Retina (tissue), 1 donor: ENCODE data around the gene PFN3.
"Not testable (repeated sequence)": the region's sequence is repeated elsewhere in the genome, so short reads cannot be mapped to it uniquely, and the experiment has no call there.

ENCODE experiments used
- DNase-seq: peaks from one replicate; pipeline ENCODE4 v3.0.0-alpha.2; 2016

The PFN3 gene

GRCh38 chr5:177423671-177424070 is 23.2 kb upstream of the PFN3 start:
- no peak for DNase-seq

DNA sequence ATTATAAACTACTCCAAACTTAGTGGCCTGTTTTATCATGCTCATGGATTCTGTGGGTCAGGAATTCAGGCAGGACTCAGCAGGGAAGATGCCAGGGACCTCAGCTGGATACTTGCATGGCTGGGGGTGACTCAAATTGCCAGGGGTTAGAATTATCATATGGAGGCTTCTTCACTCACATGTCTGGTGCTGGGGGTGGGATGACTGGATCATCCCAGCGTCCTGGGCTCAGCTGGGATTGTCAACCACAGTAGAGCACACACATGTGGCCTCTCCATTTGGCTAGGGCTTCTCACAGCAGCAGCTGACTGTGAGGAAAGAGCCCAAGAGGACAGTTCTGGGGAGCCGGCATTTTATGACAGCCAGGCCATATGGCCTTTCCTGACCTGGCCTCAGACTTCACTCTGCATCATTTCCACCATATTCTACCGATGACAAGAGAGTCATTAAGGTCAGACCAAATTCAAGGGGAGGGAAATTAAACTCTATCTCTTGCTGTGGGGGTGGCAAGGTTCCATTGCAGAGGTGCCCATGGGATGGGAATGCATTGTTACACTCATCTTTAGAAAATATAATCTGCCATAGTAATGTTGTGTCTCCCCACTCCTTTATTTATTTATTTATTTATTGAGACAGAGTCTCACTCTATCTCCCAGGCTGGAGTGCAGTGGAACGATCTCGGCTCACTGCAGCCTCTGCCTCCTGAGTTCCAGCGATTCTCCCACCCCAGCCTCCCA is 20.8 kb upstream of the PFN3 start:
- DNase-seq: no peak

- DNase-seq: not testable (repeated sequence)
Observed at GRCh38 chr5:177420472-177420871, 20.0 kb upstream of the PFN3 start.

GRCh38 chr5:177419046-177419445 is 18.6 kb upstream of the PFN3 start:
- DNase-seq: no peak

GRCh38 chr5:177417081-177417480 is 16.6 kb upstream of the PFN3 start:
- DNase-seq: not testable (repeated sequence)

DNA sequence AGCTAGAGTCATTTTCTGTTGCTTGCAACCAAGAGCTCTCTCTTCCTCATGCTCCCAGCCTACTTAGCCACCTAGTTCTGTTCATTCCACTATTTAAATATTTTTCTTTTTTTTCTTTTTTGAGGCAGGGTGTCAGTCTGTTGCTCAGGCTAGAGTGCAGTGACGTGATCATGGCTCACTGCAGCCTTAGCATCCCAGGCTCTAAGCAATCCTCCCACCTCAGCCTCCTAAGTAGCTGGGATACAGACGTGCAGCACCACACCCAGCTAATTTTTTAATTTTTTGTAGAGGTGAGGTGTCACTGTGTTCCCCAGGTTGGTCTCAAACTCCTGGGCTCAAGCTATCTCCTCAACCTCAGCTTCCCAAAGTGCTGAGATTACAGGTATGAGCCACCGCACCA is 14.0 kb upstream of the PFN3 start:
- DNase-seq: no peak

DNA sequence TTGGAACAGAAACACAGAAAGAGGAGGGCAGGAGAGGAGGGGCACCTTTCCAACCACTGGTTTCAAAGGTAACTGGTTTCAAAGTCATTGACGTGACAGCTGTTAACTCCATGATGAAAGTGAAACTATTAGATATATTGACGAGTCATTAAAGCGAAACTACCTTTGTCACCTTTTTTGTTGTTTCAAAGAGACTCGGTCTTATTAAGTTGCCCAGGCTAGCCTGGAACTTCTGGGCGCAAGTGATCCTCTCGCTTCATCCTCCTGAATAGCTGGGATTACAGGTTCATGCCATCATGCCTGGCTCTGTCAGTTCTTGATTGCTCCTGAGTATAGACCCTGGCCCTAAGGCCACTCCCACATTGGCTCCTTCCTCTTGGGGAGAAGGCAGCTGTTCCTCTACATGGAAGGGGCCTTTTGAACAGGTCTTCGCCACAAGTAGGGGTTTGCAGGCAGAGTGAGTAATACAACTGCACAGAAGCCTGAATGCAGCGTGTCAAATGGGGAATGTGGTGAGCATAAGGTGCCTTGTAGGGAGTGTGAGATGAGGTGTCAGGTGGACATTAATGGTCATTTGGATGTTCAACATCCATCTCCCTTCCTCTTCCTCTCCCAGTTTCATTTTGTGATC is 12.3 kb upstream of the PFN3 start:
- no peak for DNase-seq

DNA sequence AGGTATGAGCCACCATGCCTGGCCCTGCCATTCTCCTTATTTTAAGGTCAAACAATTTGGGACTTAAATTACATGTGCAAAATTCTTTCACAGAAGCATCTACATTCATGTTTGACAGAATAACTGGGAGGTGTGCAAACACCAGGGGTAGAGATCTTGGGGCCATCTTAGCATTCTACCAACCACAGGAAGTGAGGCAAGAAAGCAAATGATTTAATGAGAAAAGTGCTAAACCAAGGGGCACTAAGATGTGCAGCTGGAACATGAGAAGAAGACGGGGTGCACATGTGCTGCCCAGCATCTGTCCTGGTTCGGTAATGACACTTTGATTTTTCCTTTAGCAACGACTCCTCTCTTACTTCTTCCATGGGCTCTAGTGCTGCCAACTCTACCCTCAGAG is 10.1 kb upstream of the PFN3 start:
- no peak for DNase-seq

GRCh38 chr5:177409043-177409801 is 8.8 kb upstream of the PFN3 start, which contains the start of gene F12:
TSS of gene F12 (minus strand) at chr5:177409564. CDS start at chr5:177409527, 37 bp downstream.
- DNase-seq: no peak

- no peak for DNase-seq
Observed at GRCh38 chr5:177405805-177406204, 5.3 kb upstream of the PFN3 start.

DNA sequence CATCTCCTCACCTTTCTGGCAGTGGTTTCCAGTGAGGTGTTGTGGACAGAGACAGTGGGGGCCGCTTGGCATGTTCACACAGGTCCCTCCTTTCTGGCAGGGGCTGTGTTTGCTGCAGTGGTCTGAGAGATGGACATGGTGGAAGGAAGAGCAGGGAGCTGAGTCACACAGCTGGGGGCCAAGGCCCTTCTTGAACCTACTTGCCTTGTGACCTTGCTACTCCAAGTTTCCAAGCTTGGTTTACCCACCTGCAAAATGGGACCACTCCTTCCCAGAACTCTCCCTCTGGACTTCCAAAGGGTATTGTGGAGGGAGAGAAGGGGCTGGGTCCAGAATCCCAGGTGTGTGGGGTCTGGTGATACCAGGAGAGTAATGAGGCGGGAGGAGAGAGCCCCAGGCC is 4.9 kb upstream of the PFN3 start:
- DNase-seq: no peak

- no peak for DNase-seq
Observed at GRCh38 chr5:177404641-177405179, 4.2 kb upstream of the PFN3 start.

GRCh38 chr5:177403792-177404640 is 3.6 kb upstream of the PFN3 start:
- DNase-seq: peak; percentile 89

DNA sequence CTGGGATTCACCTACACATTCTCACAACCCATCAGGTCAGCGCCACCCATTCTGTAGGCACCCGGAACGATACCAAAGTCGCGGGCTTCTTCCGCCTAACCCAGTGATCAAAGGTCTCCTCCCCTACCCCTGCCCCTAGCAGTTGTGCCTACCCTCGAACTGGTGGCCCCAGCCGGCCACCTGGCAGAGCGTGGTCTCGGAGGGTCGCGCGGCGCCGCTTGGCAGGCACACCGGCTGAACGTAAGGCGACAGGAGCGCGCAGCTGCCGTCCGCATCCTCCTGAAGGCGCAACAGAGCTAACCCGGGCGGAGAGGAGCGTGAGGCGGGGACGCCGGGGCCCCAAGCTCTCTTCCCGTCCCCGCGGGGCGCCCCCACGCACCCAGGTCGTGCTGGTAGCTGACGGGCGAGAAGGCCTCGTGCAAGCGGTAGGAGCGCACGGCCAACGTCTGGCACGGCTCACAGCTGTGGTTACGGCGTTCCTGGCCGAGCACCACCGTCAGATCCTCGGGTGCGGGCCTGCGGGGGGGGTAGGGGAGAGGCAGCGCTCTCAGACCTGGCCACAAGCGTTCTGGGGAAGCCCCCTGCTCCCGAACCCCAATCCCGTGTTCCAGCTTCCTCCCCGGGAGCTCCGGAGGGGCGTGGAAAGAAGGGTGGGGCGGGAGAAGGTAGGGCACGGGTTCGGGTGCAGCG is 2.8 kb upstream of the PFN3 start:
- DNase-seq: no peak

GRCh38 chr5:177402271-177403043 is 2.0 kb upstream of the PFN3 start:
- DNase-seq: peak; percentile 82

DNA sequence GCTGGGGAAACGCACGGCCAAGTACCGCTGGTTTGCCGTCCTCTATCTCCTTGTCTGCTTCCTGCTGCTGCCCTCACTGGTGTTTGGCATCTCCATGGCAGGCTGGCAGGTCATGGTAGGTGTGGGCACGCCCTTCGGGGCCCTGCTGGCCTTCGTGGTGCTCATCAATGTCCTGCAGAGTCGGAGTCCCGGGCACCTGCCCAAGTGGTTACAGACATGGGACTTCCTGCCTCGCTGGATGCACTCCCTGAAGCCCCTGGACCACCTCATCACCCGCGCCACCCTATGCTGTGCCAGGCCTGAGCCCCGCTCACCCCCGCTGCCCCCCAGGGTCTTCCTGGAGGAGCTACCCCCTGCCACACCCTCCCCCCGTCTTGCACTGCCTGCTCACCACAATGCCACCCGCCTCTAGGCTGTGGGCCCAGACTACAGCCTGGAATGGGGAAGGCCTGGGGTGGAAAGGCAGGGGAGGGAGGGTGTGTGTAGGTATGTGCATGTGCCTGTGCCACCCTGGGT is 2.5 kb downstream of the PFN3 start:
- no peak for DNase-seq

- no peak for DNase-seq
Observed at GRCh38 chr5:177396807-177397206, 3.7 kb downstream of the PFN3 start.

GRCh38 chr5:177396078-177396477 is 4.4 kb downstream of the PFN3 start:
- no peak for DNase-seq

DNA sequence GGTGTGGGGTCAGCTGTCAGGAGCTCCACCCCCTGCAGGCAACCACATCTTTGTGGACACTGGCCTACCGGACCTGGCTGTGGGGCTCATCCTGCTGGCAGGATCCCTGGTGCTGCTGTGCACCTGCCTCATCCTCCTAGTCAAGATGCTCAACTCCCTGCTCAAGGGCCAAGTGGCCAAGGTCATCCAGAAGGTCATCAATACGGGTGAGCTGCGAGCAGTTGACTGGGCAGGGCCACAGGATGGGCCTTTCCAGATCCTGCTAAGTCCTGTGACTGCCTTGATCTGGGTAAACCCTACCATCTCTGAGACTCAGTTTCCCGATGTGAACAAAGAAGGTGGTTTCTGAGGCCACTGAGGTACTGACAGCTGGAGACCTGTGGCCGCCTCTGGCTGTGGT is 6.5 kb downstream of the PFN3 start:
- no peak for DNase-seq

DNA sequence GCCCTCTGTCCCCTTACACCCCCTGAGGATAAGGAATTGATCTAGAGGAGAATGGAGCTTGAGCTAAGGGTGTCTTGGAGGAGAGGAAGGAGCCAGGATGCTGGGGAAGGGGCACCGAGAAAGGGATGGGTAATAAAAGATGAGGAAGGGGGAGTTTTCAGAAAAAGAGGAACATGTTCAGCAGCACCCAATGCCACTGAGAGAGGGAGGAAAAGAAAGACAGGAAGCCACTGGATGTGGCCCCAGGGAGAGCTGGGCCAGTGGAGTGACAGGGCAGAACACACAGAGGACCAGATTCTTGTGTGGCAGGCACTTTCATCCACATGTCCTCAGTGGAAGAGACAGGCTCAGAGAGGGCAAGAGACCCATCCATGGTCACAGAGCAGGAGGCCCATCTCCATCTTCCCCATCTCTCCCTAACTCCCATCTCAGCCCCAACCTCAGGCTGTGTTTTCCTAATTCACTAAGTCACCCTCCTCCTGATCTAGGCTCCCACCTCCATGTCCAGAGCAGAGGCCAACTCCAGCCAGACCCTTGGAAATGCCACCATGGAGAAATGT is 7.2 kb downstream of the PFN3 start:
- DNase-seq: no peak

DNA sequence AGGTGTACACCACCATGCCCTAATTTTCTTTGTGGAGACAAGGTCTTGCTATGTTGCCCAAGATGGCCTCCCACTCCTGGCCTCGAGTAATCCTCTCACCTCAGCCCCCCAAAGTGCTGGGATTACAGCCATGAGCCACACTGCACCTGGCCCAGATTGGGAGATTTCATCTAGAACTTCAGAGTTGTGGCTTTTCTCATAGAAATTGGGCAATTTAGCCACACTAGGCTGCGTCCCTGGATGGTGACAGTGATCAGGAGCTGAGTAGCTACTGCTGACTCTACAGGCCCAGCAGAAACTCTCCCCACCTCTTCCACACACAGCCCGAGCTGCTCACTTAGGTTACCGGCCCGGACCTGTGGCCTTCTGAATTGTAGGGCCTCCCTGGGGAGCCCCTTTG is 7.7 kb downstream of the PFN3 start:
- DNase-seq: no peak
